Measurements from ENCODE around the gene ARHGEF25. TPM values are rescaled to one million over a fixed set of nuclear protein-coding genes. Genes with fewer than 3 reads are reported as not detected.

ARHGEF25 gene
- total and polyA plus RNA-seq, 2 of the 13 experiments (the other 11 are each of a cell fraction or from before 2014, with no cell fraction given) = 11.5 to 12.5 TPM

- TF ChIP-seq ZNF512 (CRISPR knock-in tag; IDR thresholded peaks at IDR 0.05) (no peak), MAX (IDR thresholded peaks at IDR 0.05) (peak; percentile 30; the same call in 1 of the 2 replicates), DNMT3B (CRISPR knock-in tag; conservative IDR thresholded peaks at IDR 0.05) (0 out of 2 replicates have a peak, but pooled peaks have one; percentile 14), FOXO4 (CRISPR knock-in tag; conservative IDR thresholded peaks at IDR 0.05) (no peak), RORA (CRISPR knock-in tag; IDR thresholded peaks at IDR 0.05) (no peak), ZNF414 (CRISPR knock-in tag; IDR thresholded peaks at IDR 0.05) (no peak), ZNF280B (CRISPR knock-in tag; IDR thresholded peaks at IDR 0.05; ENCODE audit: borderline replicate concordance) (no peak), ZNF230 (CRISPR knock-in tag; IDR thresholded peaks at IDR 0.05) (no peak), SMAD3 (CRISPR knock-in tag; IDR thresholded peaks at IDR 0.05) (no peak), HMGXB4 (CRISPR knock-in tag; IDR thresholded peaks at IDR 0.05; ENCODE audit: borderline replicate concordance in 1 of 2, low read depth in 1 of 2) (no peak; a peak in 1 of 4 replicates), FOXK1 (CRISPR knock-in tag; IDR thresholded peaks at IDR 0.05; ENCODE audit: borderline replicate concordance, low read depth) (no peak), YEATS2 (CRISPR knock-in tag; IDR thresholded peaks at IDR 0.05; ENCODE audit: borderline replicate concordance) (no peak), ZBTB37 (CRISPR knock-in tag; IDR thresholded peaks at IDR 0.05) (no peak), E2F2 (CRISPR knock-in tag; IDR thresholded peaks at IDR 0.05; ENCODE audit: borderline replicate concordance) (no peak), ZBTB4 (CRISPR knock-in tag; IDR thresholded peaks at IDR 0.05; ENCODE audit: borderline replicate concordance) (no peak)
These were observed 30.8 kb upstream of the ARHGEF25 start (continued) for GRCh38 chr12:57580466-57580795.
